ENCODE data around the gene DYRK4. TPM values are rescaled to one million over a fixed set of nuclear protein-coding genes. Genes with fewer than 3 reads are reported as not detected.

DYRK4 gene
- total RNA-seq, 2 experiments from 2014 or later: 5.4 to 7.2 TPM

GRCh38 chr12:4572680-4573079, 10.7 kb downstream of the DYRK4 start:
- Mint-ChIP-seq H3K27ac (no peak overlapping the region), H3K4me3 (no peak overlapping the region), H3K36me3 (ENCODE audit: low read depth) (no peaks in the 10 kb centered on the region), H3K9me3 (no peaks in the 10 kb centered on the region), H3K27me3 (no peaks in the 10 kb centered on the region), H3K4me1 (ENCODE audit: low read depth) (no peaks in the 10 kb centered on the region)
- no peak for ATAC-seq (ENCODE audit: poor library complexity)
- Histone ChIP-seq H3K4me3 (ENCODE audit: low read length) (no peak overlapping the region), H3K27me3 (ENCODE audit: control insufficient read depth in 1 of 2, insufficient read depth in 2 of 2, low read length in 2 of 2) (no peaks in the 10 kb centered on the region), H3K9me3 (ENCODE audit: control insufficient read depth in 1 of 2, insufficient read depth in 1 of 2, low read length in 2 of 2) (no peaks in the 10 kb centered on the region), H3K4me1 (ENCODE audit: insufficient read depth, low read length) (no peaks in the 10 kb centered on the region), H3K36me3 (ENCODE audit: insufficient read depth, low read length) (no peaks in the 10 kb centered on the region), H3K27ac (ENCODE audit: low read depth in 1 of 2, low read length in 2 of 2) (no peak overlapping the region)
- intact Hi-C loops (cut with DNase I, micrococcal nuclease): no loop called here
- TF ChIP-seq, protein P1, sequence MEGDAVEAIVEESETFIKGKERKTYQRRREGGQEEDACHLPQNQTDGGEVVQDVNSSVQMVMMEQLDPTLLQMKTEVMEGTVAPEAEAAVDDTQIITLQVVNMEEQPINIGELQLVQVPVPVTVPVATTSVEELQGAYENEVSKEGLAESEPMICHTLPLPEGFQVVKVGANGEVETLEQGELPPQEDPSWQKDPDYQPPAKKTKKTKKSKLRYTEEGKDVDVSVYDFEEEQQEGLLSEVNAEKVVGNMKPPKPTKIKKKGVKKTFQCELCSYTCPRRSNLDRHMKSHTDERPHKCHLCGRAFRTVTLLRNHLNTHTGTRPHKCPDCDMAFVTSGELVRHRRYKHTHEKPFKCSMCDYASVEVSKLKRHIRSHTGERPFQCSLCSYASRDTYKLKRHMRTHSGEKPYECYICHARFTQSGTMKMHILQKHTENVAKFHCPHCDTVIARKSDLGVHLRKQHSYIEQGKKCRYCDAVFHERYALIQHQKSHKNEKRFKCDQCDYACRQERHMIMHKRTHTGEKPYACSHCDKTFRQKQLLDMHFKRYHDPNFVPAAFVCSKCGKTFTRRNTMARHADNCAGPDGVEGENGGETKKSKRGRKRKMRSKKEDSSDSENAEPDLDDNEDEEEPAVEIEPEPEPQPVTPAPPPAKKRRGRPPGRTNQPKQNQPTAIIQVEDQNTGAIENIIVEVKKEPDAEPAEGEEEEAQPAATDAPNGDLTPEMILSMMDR (IDR thresholded peaks at IDR 0.05): no peak
- ChIA-PET POLR2A (no interaction called here), CTCF (no interaction called here)
- no peak for DNase-seq

DNA sequence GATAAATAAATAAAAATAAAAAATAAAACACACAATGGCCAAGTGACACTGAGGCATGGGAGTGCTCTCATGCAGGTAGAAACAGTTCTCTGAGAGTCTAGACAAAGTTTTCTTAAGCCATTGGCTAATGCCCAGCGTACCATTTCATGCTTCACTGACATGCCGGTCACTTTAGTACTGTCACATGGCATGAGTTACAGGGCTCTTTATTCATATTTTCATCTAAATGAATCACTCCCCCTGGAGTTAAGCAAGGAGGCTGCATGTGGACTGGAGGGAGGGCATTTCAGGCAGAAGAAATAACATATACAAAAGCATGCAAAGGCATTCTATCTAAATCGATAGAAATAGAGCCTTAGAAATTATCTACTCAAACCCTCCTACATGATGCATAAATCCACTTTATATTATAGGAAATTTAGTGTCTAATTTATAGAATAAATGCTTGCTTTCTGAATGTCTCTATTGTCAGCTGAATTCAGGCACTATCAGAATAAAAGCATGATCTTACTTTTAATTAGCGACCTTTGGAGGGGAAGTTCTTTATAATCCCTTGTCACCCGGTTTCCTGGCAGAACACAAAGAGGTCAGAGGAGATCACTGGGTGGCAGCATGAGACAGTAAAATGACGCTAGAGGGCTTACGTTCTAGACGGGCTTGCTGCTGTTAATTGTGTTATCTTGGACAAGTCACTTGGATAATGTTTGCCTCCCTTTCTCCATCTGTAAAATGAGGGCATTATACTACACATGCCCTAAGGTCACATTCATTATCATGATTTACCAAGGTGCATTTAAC, 17.5 kb downstream of the DYRK4 start:
- H3K4me3 Mint-ChIP-seq: no peak overlapping the region
- H3K27me3 Mint-ChIP-seq: no peaks in the 10 kb centered on the region
- TF ChIP-seq, protein P1 (IDR thresholded peaks at IDR 0.05): peak; percentile 4
- H3K27me3 ChIP-seq (ENCODE audit: control insufficient read depth in 1 of 2, insufficient read depth in 2 of 2, low read length in 2 of 2): peaks cover 0 to 6% of the 10 kb centered on the region in 2 experiments
- H3K9me3 Mint-ChIP-seq: no peaks in the 10 kb centered on the region
- ChIA-PET CTCF (no interaction called here), POLR2A (no interaction called here)
- intact Hi-C loops (cut with DNase I, micrococcal nuclease): loop anchor here in 1 of 2 experiments (2.0 kb wide), 1 partner anchor 179 kb away; no protein-coding TSS in a partner anchor
- H3K27ac ChIP-seq (ENCODE audit: low read depth in 1 of 2, low read length in 2 of 2): no peak overlapping the region
- DNase-seq (peak in 4 of 14 experiments; percentile 6 to 39 (median 23)), ATAC-seq (ENCODE audit: poor library complexity) (no peak)
- no peaks in the 10 kb centered on the region for H3K4me1 ChIP-seq (ENCODE audit: insufficient read depth, low read length)
- H3K4me1 Mint-ChIP-seq (ENCODE audit: low read depth): no peaks in the 10 kb centered on the region
- H3K36me3 Mint-ChIP-seq (ENCODE audit: low read depth): no peaks in the 10 kb centered on the region
- H3K27ac Mint-ChIP-seq: no peak overlapping the region
- no peaks in the 10 kb centered on the region for H3K36me3 ChIP-seq (ENCODE audit: insufficient read depth, low read length)
- no peak overlapping the region for H3K4me3 ChIP-seq (ENCODE audit: low read length)
- H3K9me3 ChIP-seq (ENCODE audit: control insufficient read depth in 1 of 2, insufficient read depth in 1 of 2, low read length in 2 of 2): no peaks in the 10 kb centered on the region

- POLR2A ChIA-PET: no interaction called here
- TF ChIP-seq, protein P1 (IDR thresholded peaks at IDR 0.05): no peak
- CTCF ChIA-PET: no interaction called here
- no peak overlapping the region for H3K4me3 Mint-ChIP-seq
- DNase-seq (no peak), ATAC-seq (ENCODE audit: poor library complexity) (no peak)
- no peaks in the 10 kb centered on the region for H3K36me3 Mint-ChIP-seq (ENCODE audit: low read depth)
- H3K36me3 ChIP-seq (ENCODE audit: insufficient read depth, low read length): no peaks in the 10 kb centered on the region
- no peaks in the 10 kb centered on the region for H3K27me3 Mint-ChIP-seq
- intact Hi-C loops (cut with DNase I, micrococcal nuclease): loop anchor here in 1 of 2 experiments (2.0 kb wide), 1 partner anchor 179 kb away; no protein-coding TSS in a partner anchor
- H3K9me3 ChIP-seq (ENCODE audit: control insufficient read depth in 1 of 2, insufficient read depth in 1 of 2, low read length in 2 of 2): no peaks in the 10 kb centered on the region
- H3K27me3 ChIP-seq (ENCODE audit: control insufficient read depth in 1 of 2, insufficient read depth in 2 of 2, low read length in 2 of 2): peaks cover 0 to 6% of the 10 kb centered on the region in 2 experiments
- no peaks in the 10 kb centered on the region for H3K4me1 ChIP-seq (ENCODE audit: insufficient read depth, low read length)
- H3K27ac ChIP-seq (ENCODE audit: low read depth in 1 of 2, low read length in 2 of 2): no peak overlapping the region
- no peaks in the 10 kb centered on the region for H3K4me1 Mint-ChIP-seq (ENCODE audit: low read depth)
- H3K9me3 Mint-ChIP-seq: no peaks in the 10 kb centered on the region
- H3K27ac Mint-ChIP-seq: no peak overlapping the region
- H3K4me3 ChIP-seq (ENCODE audit: low read length): no peak overlapping the region
These were observed 18.3 kb downstream of the DYRK4 start for GRCh38 chr12:4580281-4580688.

All from CD4-positive, alpha-beta T cell (primary cell).